A673 (cell line): Measurements from ENCODE around the gene BMP3. TPM values are rescaled to one million over a fixed set of nuclear protein-coding genes. Genes with fewer than 3 reads are reported as not detected.
"Not testable (repeated sequence)": the region's sequence is repeated elsewhere in the genome, so short reads cannot be mapped to it uniquely, and the experiment has no call there.

Experiments used
- BruUV-seq: library from RNA; stranded (reverse); fragments of 400-500 nt; replicated peaks from 2 replicates; lab custom pipeline; 2021; lab: Mats Ljungman, UMichigan
- CTCF ChIA-PET: fragments of 300-600 bp; sonication (Branson Sonifier 250); formaldehyde crosslinking; loops from one replicate; lab custom pipeline; 2022; ENCODE audit warnings: antibody characterized with exemption; lab: Charles Lee
- POLR2A ChIA-PET: fragments of 300-600 bp; sonication (Branson Sonifier 250); formaldehyde crosslinking; loops from one replicate; lab custom pipeline; 2022; ENCODE audit warnings: antibody characterized with exemption; ENCODE audit not compliant: low non-redundant PET; lab: Charles Lee
- DNase-seq: peaks from one replicate; pipeline ENCODE4 v3.0.0-alpha.2; 2015; ENCODE audit warnings: low spot score
- H3K27ac ChIP-seq: fragments of 200-600 bp; sonication (generic); 2 replicates; pipeline ENCODE4 v1.5.1; 2016; ENCODE audit warnings: mixed run types, low read depth, mild to moderate bottlenecking, mixed read lengths, antibody characterized with exemption, low read length; ENCODE audit not compliant: poor library complexity, severe bottlenecking
- H3K27me3 ChIP-seq: fragments of 200-600 bp; sonication (generic); replicated peaks from 2 replicates; pipeline ENCODE4 v1.6.1; 2017; ENCODE audit warnings: mixed run types, low read depth, mild to moderate bottlenecking, mixed read lengths, antibody characterized with exemption, low read length; ENCODE audit not compliant: insufficient read depth, poor library complexity
- H3K36me3 ChIP-seq: fragments of 200-600 bp; sonication (generic); 2 replicates; pipeline ENCODE4 v1.6.1; 2016; ENCODE audit warnings: mixed run types, mild to moderate bottlenecking, mixed read lengths, antibody characterized with exemption, low read length; ENCODE audit not compliant: insufficient read depth, poor library complexity, severe bottlenecking
- H3K4me1 ChIP-seq: fragments of 200-600 bp; sonication (generic); 2 replicates; pipeline ENCODE4 v1.6.1; 2017; ENCODE audit warnings: mixed run types, mild to moderate bottlenecking, mixed read lengths, antibody characterized with exemption, low read length; ENCODE audit not compliant: insufficient read depth, poor library complexity, severe bottlenecking
- H3K4me3 ChIP-seq: fragments of 200-600 bp; sonication (generic); 2 replicates; pipeline ENCODE4 v1.5.1; 2016; ENCODE audit warnings: low read depth, mixed run types, mild to moderate bottlenecking, mixed read lengths, low read length; ENCODE audit not compliant: poor library complexity, severe bottlenecking
- H3K9me3 ChIP-seq: fragments of 200-600 bp; sonication (generic); 2 replicates; pipeline ENCODE4 v1.6.1; 2016; ENCODE audit warnings: mixed run types, low read depth, mild to moderate bottlenecking, mixed read lengths, antibody characterized with exemption, low read length; ENCODE audit not compliant: poor library complexity, severe bottlenecking
- EZH2 ChIP-seq: fragments of 200-600 bp; sonication (generic); IDR thresholded peaks from 2 replicates; pipeline ENCODE4 v1.6.1; 2017; ENCODE audit warnings: borderline replicate concordance, low read depth, mild to moderate bottlenecking, mixed read lengths, antibody characterized with exemption, low read length; ENCODE audit not compliant: poor library complexity, severe bottlenecking
- intact Hi-C: fragments of 100-400 bp; cut with micrococcal nuclease; formaldehyde crosslinking; loops from one replicate; pipeline ENCODE4 v1.10.0; 2022; ENCODE audit not compliant: unreplicated experiment
- total RNA-seq: library from RNA; stranded (reverse); gene quantifications from 2 replicates; pipeline ENCODE4 v1.2.3, GENCODE V29; 2021
- TF ChIP-seq, protein P1 (sequence below): fragments of 300-800, 200-600 bp; sonication (generic); conservative IDR thresholded peaks from 2 replicates; pipeline ENCODE4 v1.5.1; 2017; ENCODE audit warnings: low read depth, mild to moderate bottlenecking, antibody characterized with exemption, low read length, moderate library complexity, mixed read lengths

BMP3 gene
- total RNA-seq, 1 experiment from 2014 or later: not detected

DNA sequence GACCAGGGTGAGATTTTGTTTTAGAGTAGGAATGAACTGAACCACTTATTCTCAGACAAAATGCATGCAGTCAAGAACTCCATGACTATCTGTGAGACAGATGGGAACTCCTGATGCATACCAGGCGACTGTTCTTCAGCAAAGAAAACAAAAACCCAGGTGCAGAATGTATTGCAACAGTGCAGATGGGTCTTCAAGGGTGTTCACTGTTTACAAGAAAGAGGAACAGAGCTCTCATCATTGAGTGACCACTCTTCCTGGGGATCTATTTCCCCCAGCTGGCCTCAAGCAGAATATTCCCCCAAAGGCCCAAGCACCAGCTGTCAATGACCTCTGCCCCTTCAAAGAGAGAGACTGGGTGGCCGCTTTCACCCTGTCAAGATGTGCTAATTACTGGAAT is 39.7 kb upstream of the BMP3 start:
- Histone ChIP-seq H3K27me3 (no peaks in the 10 kb centered on the region), H3K36me3 (no peaks in the 10 kb centered on the region), H3K27ac (no peak overlapping the region), H3K9me3 (no peaks in the 10 kb centered on the region), H3K4me3 (no peak overlapping the region), H3K4me1 (no peaks in the 10 kb centered on the region)
- CTCF ChIA-PET: no interaction called here
- POLR2A ChIA-PET: no interaction called here
- DNase-seq: no peak
- no peak for TF ChIP-seq EZH2
- no TSS peak for BruUV-seq
- intact Hi-C loops: loop anchor here (2.0 kb wide), 1 partner anchor 630 kb away; no protein-coding TSS in a partner anchor

DNA sequence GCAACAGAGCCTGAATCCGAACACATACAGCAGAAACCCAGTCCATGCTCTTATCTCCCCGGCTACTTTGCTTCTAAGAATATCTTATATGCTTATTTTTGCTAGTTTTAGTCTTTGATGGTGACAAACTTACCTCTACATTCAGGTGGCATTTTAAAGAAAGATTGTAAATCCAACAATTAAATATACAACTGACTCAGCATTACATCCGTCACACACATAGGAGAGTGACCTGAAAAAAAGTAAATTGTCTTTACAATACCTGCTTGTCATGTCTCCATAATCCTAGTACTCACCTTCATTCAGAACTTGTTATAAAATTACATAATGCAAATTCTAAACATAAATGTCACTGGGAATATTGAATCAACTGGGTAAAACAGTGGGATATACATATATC is 30.6 kb upstream of the BMP3 start:
- no peak for DNase-seq
- intact Hi-C loops: no loop called here
- POLR2A ChIA-PET: no interaction called here
- CTCF ChIA-PET: no interaction called here
- H3K36me3 ChIP-seq: no peaks in the 10 kb centered on the region
- no peak overlapping the region for H3K4me3 ChIP-seq
- no peaks in the 10 kb centered on the region for H3K4me1 ChIP-seq
- no TSS peak for BruUV-seq
- TF ChIP-seq EZH2: no peak
- TF ChIP-seq, protein P1, sequence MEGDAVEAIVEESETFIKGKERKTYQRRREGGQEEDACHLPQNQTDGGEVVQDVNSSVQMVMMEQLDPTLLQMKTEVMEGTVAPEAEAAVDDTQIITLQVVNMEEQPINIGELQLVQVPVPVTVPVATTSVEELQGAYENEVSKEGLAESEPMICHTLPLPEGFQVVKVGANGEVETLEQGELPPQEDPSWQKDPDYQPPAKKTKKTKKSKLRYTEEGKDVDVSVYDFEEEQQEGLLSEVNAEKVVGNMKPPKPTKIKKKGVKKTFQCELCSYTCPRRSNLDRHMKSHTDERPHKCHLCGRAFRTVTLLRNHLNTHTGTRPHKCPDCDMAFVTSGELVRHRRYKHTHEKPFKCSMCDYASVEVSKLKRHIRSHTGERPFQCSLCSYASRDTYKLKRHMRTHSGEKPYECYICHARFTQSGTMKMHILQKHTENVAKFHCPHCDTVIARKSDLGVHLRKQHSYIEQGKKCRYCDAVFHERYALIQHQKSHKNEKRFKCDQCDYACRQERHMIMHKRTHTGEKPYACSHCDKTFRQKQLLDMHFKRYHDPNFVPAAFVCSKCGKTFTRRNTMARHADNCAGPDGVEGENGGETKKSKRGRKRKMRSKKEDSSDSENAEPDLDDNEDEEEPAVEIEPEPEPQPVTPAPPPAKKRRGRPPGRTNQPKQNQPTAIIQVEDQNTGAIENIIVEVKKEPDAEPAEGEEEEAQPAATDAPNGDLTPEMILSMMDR: no peak
- no peaks in the 10 kb centered on the region for H3K27me3 ChIP-seq
- H3K27ac ChIP-seq: no peak overlapping the region
- no peaks in the 10 kb centered on the region for H3K9me3 ChIP-seq

DNA sequence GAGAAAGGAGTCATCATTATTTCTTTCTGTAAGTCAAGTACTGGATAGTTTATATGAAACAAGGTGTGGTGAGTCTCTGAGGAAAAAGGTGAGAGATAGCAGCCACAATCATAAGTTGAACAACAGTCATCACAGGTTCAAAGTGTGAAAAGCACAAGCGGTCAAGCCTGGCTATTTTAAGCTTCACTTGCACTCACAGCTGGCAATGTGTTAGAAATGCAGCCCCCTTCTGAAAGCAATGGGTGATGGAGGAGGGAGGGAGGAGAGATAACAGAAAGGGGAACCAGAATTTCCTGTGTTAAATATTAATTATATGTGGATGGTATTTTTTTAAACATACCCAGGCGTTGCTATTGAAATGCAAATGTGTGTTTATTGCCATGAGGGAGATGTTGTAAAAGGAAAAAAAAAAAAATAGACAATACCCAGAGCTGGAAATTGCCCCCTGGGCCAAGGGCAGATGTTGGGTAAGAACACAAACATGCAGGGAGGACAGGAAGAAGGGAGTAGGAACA is 26.9 kb upstream of the BMP3 start:
- CTCF ChIA-PET: no interaction called here
- no peaks in the 10 kb centered on the region for H3K4me1 ChIP-seq
- DNase-seq: no peak
- TF ChIP-seq, protein P1: no peak
- no peak for TF ChIP-seq EZH2
- intact Hi-C loops: no loop called here
- POLR2A ChIA-PET: no interaction called here
- H3K36me3 ChIP-seq: no peaks in the 10 kb centered on the region
- no TSS peak for BruUV-seq
- no peak overlapping the region for H3K4me3 ChIP-seq
- no peaks in the 10 kb centered on the region for H3K27me3 ChIP-seq
- no peak overlapping the region for H3K27ac ChIP-seq
- no peaks in the 10 kb centered on the region for H3K9me3 ChIP-seq

DNA sequence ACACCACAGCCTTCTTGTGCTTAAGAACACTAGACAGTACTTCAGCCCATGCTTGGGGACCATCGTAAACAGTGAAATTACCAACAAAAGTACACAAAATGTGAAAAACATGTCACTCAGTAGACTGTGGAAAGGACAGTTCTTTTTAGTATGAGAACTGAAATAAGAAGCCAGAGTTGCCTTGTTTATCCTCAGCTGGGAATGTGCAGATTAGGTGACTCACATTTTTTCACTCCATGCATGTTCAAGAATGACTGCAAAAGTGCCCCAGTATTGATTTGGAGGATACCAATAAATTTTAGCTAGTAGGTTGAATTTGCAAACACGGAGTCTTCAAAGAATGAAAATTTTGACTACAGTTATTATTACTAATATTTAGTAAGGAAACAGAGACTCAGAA is 23.1 kb upstream of the BMP3 start:
- Histone ChIP-seq H3K27me3 (no peaks in the 10 kb centered on the region), H3K4me1 (no peaks in the 10 kb centered on the region), H3K27ac (no peak overlapping the region), H3K36me3 (no peaks in the 10 kb centered on the region), H3K9me3 (no peaks in the 10 kb centered on the region), H3K4me3 (no peak overlapping the region)
- TF ChIP-seq EZH2: no peak
- TF ChIP-seq, protein P1: no peak
- CTCF ChIA-PET: no interaction called here
- DNase-seq: no peak
- POLR2A ChIA-PET: no interaction called here
- BruUV-seq: no TSS peak
- intact Hi-C loops: no loop called here

DNA sequence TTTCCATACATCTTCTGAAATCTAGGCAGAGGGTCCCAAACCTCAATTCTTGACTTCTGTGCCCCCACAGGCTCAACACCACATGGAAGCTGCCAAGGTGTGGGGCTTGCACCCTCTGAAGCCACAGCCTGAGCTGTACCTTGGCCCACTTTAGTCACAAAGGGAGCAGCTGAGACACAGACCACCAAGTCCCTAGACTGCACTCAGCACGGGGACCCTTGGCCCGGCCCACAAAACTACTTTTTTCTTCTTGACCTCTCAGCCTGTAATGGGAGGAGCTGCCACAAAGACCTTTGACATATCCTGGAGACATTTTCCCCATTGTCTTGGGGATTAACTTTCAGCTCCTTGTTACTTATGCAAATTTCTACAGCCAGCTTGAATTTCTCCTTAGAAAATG is 13.9 kb upstream of the BMP3 start:
- H3K36me3 ChIP-seq, BruUV-seq, intact Hi-C loops, H3K27ac ChIP-seq, DNase-seq, POLR2A ChIA-PET, H3K9me3 ChIP-seq, H3K27me3 ChIP-seq, H3K4me1 ChIP-seq, CTCF ChIA-PET, H3K4me3 ChIP-seq: not testable (repeated sequence)
